HCT116 (cell line): ENCODE data around the gene PIH1D1. TPM values are rescaled to one million over a fixed set of nuclear protein-coding genes. Genes with fewer than 3 reads are reported as not detected.
A peak's percentile ranks its signal among the peaks of the same experiment; 100 is the strongest.

Source experiments
- ATAC-seq: fragments of 200-7000 bp; cut with Tn5 transposase; 2 replicates; pipeline ENCODE4 v1.9.1; 2020; ENCODE audit warnings: mild to moderate bottlenecking, moderate library complexity
- BruUV-seq: library from RNA; stranded (reverse); fragments of 400-500 nt; replicated peaks from 2 replicates; lab custom pipeline; 2021; lab: Mats Ljungman, UMichigan
- CTCF ChIA-PET: fragments of 300-600 bp; sonication (Branson Sonifier 250); formaldehyde crosslinking; loops from one replicate; lab custom pipeline; 2021; ENCODE audit warnings: antibody characterized with exemption; lab: Charles Lee
- POLR2A ChIA-PET: fragments of 300-600, 350-600 bp; sonication (Branson Sonifier 250); formaldehyde crosslinking; loops from one replicate; lab custom pipeline; 2021; ENCODE audit warnings: antibody characterized with exemption; lab: Charles Lee
- RAD21 ChIA-PET, 2 experiments: fragments of 300-600 bp; sonication (Branson Sonifier 250); formaldehyde crosslinking; loops; one replicate each; lab custom pipeline; 2023; ENCODE audit warnings: low total read pairs in 2 of 2; ENCODE audit not compliant: uncharacterized antibody in 2 of 2, unreplicated experiment in 2 of 2, low non-redundant PET in 1 of 2; lab: Charles Lee
- DNase-seq: peaks from one replicate; pipeline ENCODE4 v3.0.0-alpha.2; 2010; ENCODE audit warnings: low read depth, low spot score
- H2AFZ ChIP-seq: fragments of 200-600 bp; shearing (Covaris generic), sonication (generic); 2 replicates; pipeline ENCODE4 v1.6.1; 2017; ENCODE audit warnings: low read depth, mixed run types, mixed read lengths, antibody characterized with exemption, low read length; ENCODE audit not compliant: poor library complexity, severe bottlenecking
- H3K27ac ChIP-seq: 2 replicates; pipeline ENCODE4 v1.5.1; 2012; ENCODE audit warnings: low read depth, low read length
- H3K27me3 ChIP-seq: fragments of 200-600 bp; sonication (generic); 2 replicates; pipeline ENCODE4 v1.6.1; 2016; ENCODE audit warnings: mixed run types, low read length, mixed read lengths; ENCODE audit not compliant: insufficient read depth
- H3K36me3 ChIP-seq, 2 experiments: fragments of 200-500 bp in 1 of 2; fragments of 200-600 bp in 1 of 2; sonication (Bioruptor generic) in 1 of 2; sonication (generic) in 1 of 2; 2 replicates each; pipeline versions ENCODE4 v1.5.1 to v1.6.1; 2014 to 2016; ENCODE audit warnings: low read length in 2 of 2, inconsistent platforms in 1 of 2, mixed read lengths in 1 of 2, mixed run types in 1 of 2; ENCODE audit not compliant: insufficient read depth in 2 of 2, control insufficient read depth in 1 of 2
- H3K4me1 ChIP-seq, 2 experiments: fragments of 200-600 bp in 1 of 2; sonication (generic) in 1 of 2; 2 replicates each; pipeline versions ENCODE4 v1.5.1 to v1.6.1; 2012 to 2017; ENCODE audit warnings: low read length in 2 of 2, inconsistent platforms in 1 of 2, mild to moderate bottlenecking in 1 of 2, mixed read lengths in 1 of 2, mixed run types in 1 of 2, moderate library complexity in 1 of 2; ENCODE audit not compliant: insufficient read depth in 2 of 2, control insufficient read depth in 1 of 2
- H3K4me2 ChIP-seq: fragments of 200-600 bp; sonication (generic); 2 replicates; pipeline ENCODE4 v1.6.1; 2017; ENCODE audit warnings: mixed run types, low read length, mixed read lengths
- H3K4me3 ChIP-seq, 2 experiments: fragments of 200-600 bp in 1 of 2; sonication (generic) in 1 of 2; replicated peaks in 1 of 2; 2 replicates each; pipeline ENCODE4 v1.5.1; 2011 to 2016; ENCODE audit warnings: low read length in 2 of 2, control low read depth in 1 of 2, low read depth in 1 of 2, mild to moderate bottlenecking in 1 of 2, mixed read lengths in 1 of 2, mixed run types in 1 of 2
- H3K79me2 ChIP-seq: fragments of 200-600 bp; sonication (generic); 2 replicates; pipeline ENCODE4 v1.6.1; 2017; ENCODE audit warnings: mild to moderate bottlenecking, mixed run types, low read length, moderate library complexity, mixed read lengths; ENCODE audit not compliant: insufficient read depth
- H3K9ac ChIP-seq: fragments of 200-600 bp; sonication (generic); 2 replicates; pipeline ENCODE4 v1.6.1; 2016; ENCODE audit warnings: low read length, mixed read lengths
- H3K9me2 ChIP-seq: fragments of 200-600 bp; sonication (generic), shearing (Covaris generic); 2 replicates; pipeline ENCODE4 v1.6.1; 2017; ENCODE audit warnings: mixed run types, mild to moderate bottlenecking, moderate library complexity; ENCODE audit not compliant: insufficient read depth
- H3K9me3 ChIP-seq, 2 experiments: fragments of 200-500 bp in 1 of 2; fragments of 200-600 bp in 1 of 2; sonication (Bioruptor generic) in 1 of 2; sonication (generic) in 1 of 2; 2 replicates each; pipeline ENCODE4 v1.6.1; 2014 to 2017; ENCODE audit warnings: low read length in 2 of 2, mixed read lengths in 2 of 2, inconsistent platforms in 1 of 2, low read depth in 1 of 2, mild to moderate bottlenecking in 1 of 2, mixed run types in 1 of 2, moderate library complexity in 1 of 2; ENCODE audit not compliant: control insufficient read depth in 1 of 2, insufficient read depth in 1 of 2
- H4K20me1 ChIP-seq: fragments of 200-600 bp; sonication (generic), shearing (Covaris generic); 2 replicates; pipeline ENCODE4 v1.6.1; 2017; ENCODE audit warnings: mixed run types, mild to moderate bottlenecking, moderate library complexity; ENCODE audit not compliant: insufficient read depth
- CTCF ChIP-seq, 3 experiments: fragments of 200-600 bp in 1 of 3; sonication (generic) in 1 of 3; IDR thresholded peaks in 2 of 3; conservative IDR thresholded peaks in 1 of 3; 2 replicates each; pipeline ENCODE4 v1.5.1; 2012 to 2017; ENCODE audit warnings: low read depth in 2 of 3, low read length in 2 of 3, antibody characterized with exemption in 1 of 3, borderline replicate concordance in 1 of 3, control low read depth in 1 of 3, mild to moderate bottlenecking in 1 of 3, mixed read lengths in 1 of 3, mixed run types in 1 of 3, moderate library complexity in 1 of 3; ENCODE audit not compliant: insufficient read depth in 1 of 3
- ELF1 ChIP-seq: IDR thresholded peaks from 2 replicates; pipeline ENCODE4 v1.6.1; 2012; ENCODE audit warnings: low read depth, borderline replicate concordance
- RAD21 ChIP-seq: IDR thresholded peaks from 2 replicates; pipeline ENCODE4 v1.6.1; 2012; ENCODE audit warnings: low read depth, mild to moderate bottlenecking
- intact Hi-C: fragments of 100-400 bp; cut with micrococcal nuclease; formaldehyde crosslinking; loops from 2 replicates; pipeline ENCODE4 v1.10.0; 2022
- total RNA-seq: library from RNA; stranded (reverse); gene quantifications from one replicate; pipeline ENCODE4 v1.2.1, GENCODE V29; 2021; ENCODE audit not compliant: unreplicated experiment

Gene PIH1D1
- total RNA-seq, 1 experiment from 2014 or later: 152 TPM

DNA sequence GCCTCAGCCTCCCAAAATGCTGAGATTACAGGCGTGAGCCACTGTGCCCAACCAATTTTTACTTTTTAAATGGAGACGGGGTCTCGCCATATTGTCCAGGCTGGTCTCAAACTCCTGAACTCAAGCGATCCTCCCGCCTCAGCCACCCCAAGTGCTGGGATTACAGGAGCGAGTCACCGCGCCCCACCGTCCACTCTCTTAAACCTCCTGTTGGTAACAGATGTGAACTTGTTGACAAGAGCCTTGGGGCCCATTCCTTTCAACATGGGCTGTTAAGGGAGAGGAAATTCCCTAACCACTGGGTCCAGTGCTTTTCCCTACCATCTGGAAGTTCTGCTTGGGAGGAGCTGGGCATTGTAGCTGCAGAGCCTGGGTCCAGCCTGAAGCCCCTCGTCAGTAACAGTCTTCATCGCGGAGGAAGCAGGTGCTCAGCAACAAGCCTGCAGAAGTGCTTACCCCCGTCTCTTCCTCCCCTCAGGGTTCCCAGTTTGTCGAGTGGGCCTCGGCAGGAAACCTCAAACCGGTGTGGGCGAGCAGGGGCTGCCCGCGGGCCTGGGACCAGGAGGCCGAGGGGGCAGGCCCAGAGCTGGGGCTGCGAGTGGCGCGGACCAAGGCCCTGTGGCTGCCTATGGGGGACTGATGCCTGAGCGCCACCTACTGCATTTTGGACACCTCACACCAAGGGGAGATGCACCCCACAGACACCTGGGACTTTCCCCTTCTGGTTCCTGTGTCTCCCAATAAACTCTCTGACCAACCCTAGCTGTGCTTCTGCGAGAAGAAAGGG is 18.4 kb upstream of the PIH1D1 start:
- Histone ChIP-seq H3K79me2 (no peaks in the 10 kb centered on the region), H2AFZ (no peak overlapping the region), H4K20me1 (no peaks in the 10 kb centered on the region), H3K27ac (no peak overlapping the region), H3K4me2 (no peak overlapping the region), H3K9ac (no peak overlapping the region), H3K4me1 (peaks cover 28 to 47% of the 10 kb centered on the region in 2 experiments), H3K27me3 (no peaks in the 10 kb centered on the region), H3K36me3 (no peaks in the 10 kb centered on the region; a peak in 1 of 4 replicates), H3K4me3 (no peak overlapping the region), H3K9me3 (no peaks in the 10 kb centered on the region), H3K9me2 (no peaks in the 10 kb centered on the region)
- ChIA-PET POLR2A (interaction anchor here (1.3 kb wide), 1 partner anchor 17 kb away, joined by 4 read pairs; the partner anchor contains the start of gene ALDH16A1), CTCF (interaction anchor here (1.1 kb wide), 1 partner anchor 25 kb away, joined by 3 read pairs; no protein-coding TSS in a partner anchor), RAD21 (no interaction called here)
- BruUV-seq: no TSS peak
- intact Hi-C loops: no loop called here
- DNase-seq (no peak), ATAC-seq (peak; percentile 28; the same call in 1 of the 2 replicates)
- TF ChIP-seq ELF1: no peak
- peak; percentile 21 to 49 (median 36); a peak in 5 of 6 replicates for TF ChIP-seq CTCF (IDR thresholded peaks at IDR 0.05 in 2 of 3, conservative IDR thresholded peaks at IDR 0.05 in 1 of 3; ENCODE audit: borderline replicate concordance in 1 of 3, insufficient read depth in 1 of 3, low read depth in 2 of 3, low read length in 2 of 3)
- TF ChIP-seq RAD21: peak; percentile 49
